NCI-H2029 (cell line): Measurements from ENCODE around the gene FLVCR2.

Source experiments
- DNase-seq: peaks from one replicate; lab custom pipeline; 2025; lab: John Stamatoyannopoulos, UW

The FLVCR2 gene

GRCh38 chr14:75630695-75631452, 52.5 kb downstream of the FLVCR2 start:
- no peak for DNase-seq

GRCh38 chr14:75631453-75631831, 53.0 kb downstream of the FLVCR2 start:
- DNase-seq = no peak

GRCh38 chr14:75634848-75635247, 56.4 kb downstream of the FLVCR2 start:
- DNase-seq = no peak

GRCh38 chr14:75636100-75636692, 57.8 kb downstream of the FLVCR2 start:
- DNase-seq = no peak

GRCh38 chr14:75640876-75641275, 62.5 kb downstream of the FLVCR2 start:
- no peak for DNase-seq

GRCh38 chr14:75643985-75644384, 65.6 kb downstream of the FLVCR2 start:
- DNase-seq = no peak

- DNase-seq = no peak
These were observed 66.6 kb downstream of the FLVCR2 start for GRCh38 chr14:75645056-75645455.

- no peak for DNase-seq
These were observed 68.3 kb downstream of the FLVCR2 start for GRCh38 chr14:75646762-75647161.

- DNase-seq = no peak
These were observed 69.2 kb downstream of the FLVCR2 start for GRCh38 chr14:75647640-75648039.

GRCh38 chr14:75648066-75648838, 69.8 kb downstream of the FLVCR2 start:
- DNase-seq = peak; percentile 54

- DNase-seq = no peak
These were observed 70.9 kb downstream of the FLVCR2 start for GRCh38 chr14:75649337-75649736.

GRCh38 chr14:75649773-75650172, 71.4 kb downstream of the FLVCR2 start:
- no peak for DNase-seq

GRCh38 chr14:75650253-75651058, 72.0 kb downstream of the FLVCR2 start:
- DNase-seq = no peak

- no peak for DNase-seq
These were observed 75.1 kb downstream of the FLVCR2 start for GRCh38 chr14:75653563-75653962.

- DNase-seq = no peak
These were observed 75.8 kb downstream of the FLVCR2 start for GRCh38 chr14:75654127-75654732.

GRCh38 chr14:75655235-75655634, 76.8 kb downstream of the FLVCR2 start:
- no peak for DNase-seq

GRCh38 chr14:75657331-75657730, 78.9 kb downstream of the FLVCR2 start:
- no peak for DNase-seq

GRCh38 chr14:75658957-75659356, 80.5 kb downstream of the FLVCR2 start:
- no peak for DNase-seq

GRCh38 chr14:75660238-75660629, 81.8 kb downstream of the FLVCR2 start:
- no peak for DNase-seq

- peak; percentile 90 for DNase-seq
These were observed 82.4 kb downstream of the FLVCR2 start, which contains the start of the genes ERG28 and TTLL5 for GRCh38 chr14:75660630-75661498. TSS of gene ERG28 (minus strand) at chr14:75660876. CDS start at chr14:75657502, 3,374 bp downstream. TSS of gene TTLL5 (plus strand) at chr14:75661246. CDS start at chr14:75663150, 1,904 bp downstream.

- DNase-seq = no peak
These were observed 83.0 kb downstream of the FLVCR2 start for GRCh38 chr14:75661499-75661814.
